Measurements from ENCODE around the gene SYT8.
"Not testable (repeated sequence)": the region's sequence is repeated elsewhere in the genome, so short reads cannot be mapped to it uniquely, and the experiment has no call there.

Gene SYT8

DNA sequence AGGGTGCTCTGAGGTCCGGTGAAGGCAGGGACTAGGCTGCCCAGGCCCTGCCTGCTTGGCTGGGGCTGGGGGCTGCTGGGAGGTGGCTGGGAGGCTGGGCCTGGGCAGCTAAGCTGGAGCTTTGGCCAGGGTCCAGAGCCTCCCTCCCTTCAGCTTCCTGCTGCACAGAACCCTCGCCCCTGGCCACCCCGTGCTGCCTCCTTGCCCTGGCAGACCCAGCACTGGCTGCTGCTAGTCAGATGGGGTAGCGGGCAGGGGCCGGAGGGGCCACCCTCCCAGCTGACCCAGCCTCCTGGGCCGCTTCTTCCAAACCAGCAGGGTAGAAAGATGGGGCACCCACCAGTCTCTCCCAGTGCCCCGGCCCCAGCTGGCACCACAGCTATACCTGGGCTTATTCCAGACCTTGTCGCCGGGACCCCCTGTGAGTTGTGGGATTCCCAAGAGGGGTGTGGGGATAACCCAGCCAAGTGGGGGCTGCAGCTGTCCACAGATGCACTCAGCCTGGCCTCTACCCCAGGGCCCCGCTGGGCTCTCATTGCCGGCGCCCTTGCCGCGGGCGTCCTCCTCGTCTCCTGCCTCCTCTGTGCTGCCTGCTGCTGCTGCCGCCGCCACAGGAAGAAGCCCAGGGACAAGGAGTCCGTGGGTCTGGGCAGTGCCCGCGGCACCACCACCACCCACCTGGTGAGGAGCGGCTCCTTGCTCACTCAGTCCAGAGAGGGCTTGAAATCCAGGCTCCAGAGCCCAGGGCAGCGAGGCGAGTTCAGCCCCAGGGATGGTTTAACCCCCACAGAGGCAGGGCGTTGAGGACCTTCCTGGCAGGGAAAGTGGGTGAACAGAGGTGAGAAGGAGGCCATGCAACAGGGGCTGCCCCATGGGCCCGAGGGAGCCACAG, at the start of gene SYT8:
TSS of gene SYT8 (plus strand) at position 212 of the 892 bp plus-strand sequence. CDS start at position 328, 116 bp downstream.
- H3K9ac ChIP-seq (ENCODE audit: low read depth, low read length), result no peak within 1 kb of the TSS
- no peaks in the 10 kb centered on the region for H3K9me3 ChIP-seq (ENCODE audit: control insufficient read depth, insufficient read depth, low read length)
- peaks cover 7% of the 10 kb centered on the region for H3K27me3 ChIP-seq (ENCODE audit: control insufficient read depth, insufficient read depth, low read length)
- no peak within 1 kb of the TSS for H3K4me3 ChIP-seq (ENCODE audit: low read depth, low read length)
- no peaks in the 10 kb centered on the region for H3K4me1 ChIP-seq (ENCODE audit: control insufficient read depth, insufficient read depth, low read length)
- no peak within 1 kb of the TSS for H3K27ac ChIP-seq (ENCODE audit: low read depth, low read length)
- no peaks in the 10 kb centered on the region for H3K36me3 ChIP-seq (ENCODE audit: control insufficient read depth, insufficient read depth, low read length)

DNA sequence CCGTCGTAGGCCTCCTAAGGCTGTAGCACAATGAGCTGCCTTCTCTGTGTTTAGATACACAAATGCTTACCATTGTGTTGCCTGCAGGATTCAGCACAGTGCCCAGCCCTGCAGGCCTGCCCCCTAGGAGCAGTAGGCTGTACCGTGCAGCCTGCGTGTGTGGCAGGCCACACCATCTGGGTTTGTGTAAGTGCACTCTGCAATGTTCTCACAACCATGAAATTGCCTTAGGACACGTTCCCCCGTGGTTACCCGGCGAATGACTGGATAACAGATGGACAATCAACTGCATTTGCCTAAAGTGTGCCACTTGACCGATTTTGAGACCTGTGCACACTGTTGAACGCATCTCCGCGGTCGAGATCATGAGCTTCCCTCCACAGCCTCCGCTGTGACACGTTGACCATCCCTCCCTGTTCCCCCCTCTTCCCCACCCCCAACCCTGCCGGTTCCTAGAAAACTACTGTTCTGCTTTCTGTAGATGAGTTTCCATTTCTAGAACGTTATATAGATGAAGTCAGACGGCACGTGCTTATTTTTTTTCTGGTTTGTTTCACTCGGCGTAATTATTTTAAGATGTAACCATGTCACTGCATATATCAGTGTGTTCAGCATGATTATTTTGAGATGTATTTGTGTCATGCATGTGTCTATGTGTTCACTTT, 48.9 kb upstream of the SYT8 start:
- H3K36me3 ChIP-seq (ENCODE audit: control insufficient read depth, insufficient read depth, low read length), result no peaks in the 10 kb centered on the region
- H3K4me1 ChIP-seq (ENCODE audit: control insufficient read depth, insufficient read depth, low read length), result 0 out of 2 replicates have a peak, but pooled peaks cover 5% of the 10 kb centered on the region
- H3K4me3 ChIP-seq (ENCODE audit: low read depth, low read length), result no peak overlapping the region
- peaks cover 3% of the 10 kb centered on the region; the same call in 1 of the 2 replicates for H3K27me3 ChIP-seq (ENCODE audit: control insufficient read depth, insufficient read depth, low read length)
- H3K9me3 ChIP-seq (ENCODE audit: control insufficient read depth, insufficient read depth, low read length), result no peaks in the 10 kb centered on the region
- no peak overlapping the region for H3K27ac ChIP-seq (ENCODE audit: low read depth, low read length)
- H3K9ac ChIP-seq (ENCODE audit: low read depth, low read length), result no peak overlapping the region

DNA sequence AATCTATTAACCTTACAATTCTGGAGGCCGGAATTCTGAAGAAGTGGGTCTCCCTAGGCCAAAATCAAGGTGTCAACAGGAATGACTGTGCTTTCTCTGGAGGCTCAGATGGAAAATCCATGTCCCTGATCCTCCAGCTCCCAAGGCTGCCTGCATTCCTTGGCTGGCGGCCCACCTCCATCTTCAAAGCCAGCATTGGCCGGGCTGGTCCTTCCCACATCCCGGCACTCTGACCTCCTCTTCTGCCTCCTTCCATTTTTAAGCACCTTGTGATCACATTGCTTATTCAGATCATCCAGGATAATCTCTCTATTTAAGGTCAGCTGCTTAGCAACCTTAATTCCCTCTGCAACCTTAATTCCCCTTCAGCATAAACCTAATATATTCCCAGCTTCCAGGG, 48.3 kb upstream of the SYT8 start:
- no peak overlapping the region for H3K27ac ChIP-seq (ENCODE audit: low read depth, low read length)
- 0 out of 2 replicates have a peak, but pooled peaks cover 5% of the 10 kb centered on the region for H3K4me1 ChIP-seq (ENCODE audit: control insufficient read depth, insufficient read depth, low read length)
- peaks cover 5% of the 10 kb centered on the region; the same call in 1 of the 2 replicates for H3K27me3 ChIP-seq (ENCODE audit: control insufficient read depth, insufficient read depth, low read length)
- no peaks in the 10 kb centered on the region for H3K36me3 ChIP-seq (ENCODE audit: control insufficient read depth, insufficient read depth, low read length)
- no peak overlapping the region for H3K4me3 ChIP-seq (ENCODE audit: low read depth, low read length)
- no peaks in the 10 kb centered on the region for H3K9me3 ChIP-seq (ENCODE audit: control insufficient read depth, insufficient read depth, low read length)
- H3K9ac ChIP-seq (ENCODE audit: low read depth, low read length), result no peak overlapping the region

DNA sequence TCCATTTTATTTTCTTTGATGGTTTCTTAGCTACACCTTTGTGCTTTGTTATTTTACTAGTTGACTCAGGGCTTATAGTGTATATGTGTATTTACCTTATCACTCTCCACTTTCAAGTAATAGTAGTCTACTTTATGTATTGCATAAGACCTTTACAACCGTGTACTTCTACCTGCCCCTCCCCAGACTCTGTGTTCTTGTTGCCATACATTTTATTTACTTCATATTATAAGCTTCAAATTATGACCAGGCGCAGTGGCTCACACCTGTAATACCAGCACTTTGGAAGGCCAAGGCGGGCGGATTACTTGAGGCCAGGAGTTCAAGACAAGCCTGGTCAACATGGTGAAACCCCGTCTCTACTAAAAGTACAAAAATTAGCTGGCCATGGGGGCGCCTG, 42.9 kb upstream of the SYT8 start:
- H3K9ac ChIP-seq (ENCODE audit: low read depth, low read length), result no peak overlapping the region
- H3K9me3 ChIP-seq (ENCODE audit: control insufficient read depth, insufficient read depth, low read length), result no peaks in the 10 kb centered on the region
- no peak overlapping the region for H3K4me3 ChIP-seq (ENCODE audit: low read depth, low read length)
- no peaks in the 10 kb centered on the region for H3K4me1 ChIP-seq (ENCODE audit: control insufficient read depth, insufficient read depth, low read length)
- no peak overlapping the region for H3K27ac ChIP-seq (ENCODE audit: low read depth, low read length)
- peaks cover 10% of the 10 kb centered on the region for H3K27me3 ChIP-seq (ENCODE audit: control insufficient read depth, insufficient read depth, low read length)
- H3K36me3 ChIP-seq (ENCODE audit: control insufficient read depth, insufficient read depth, low read length), result no peaks in the 10 kb centered on the region

- Histone ChIP-seq H3K4me3 (ENCODE audit: low read depth, low read length) (no peak overlapping the region), H3K9ac (ENCODE audit: low read depth, low read length) (no peak overlapping the region), H3K4me1 (ENCODE audit: control insufficient read depth, insufficient read depth, low read length) (no peaks in the 10 kb centered on the region), H3K36me3 (ENCODE audit: control insufficient read depth, insufficient read depth, low read length) (no peaks in the 10 kb centered on the region), H3K27me3 (ENCODE audit: control insufficient read depth, insufficient read depth, low read length) (peaks cover 10% of the 10 kb centered on the region), H3K27ac (ENCODE audit: low read depth, low read length) (no peak overlapping the region), H3K9me3 (ENCODE audit: control insufficient read depth, insufficient read depth, low read length) (no peaks in the 10 kb centered on the region)
These were observed 42.3 kb upstream of the SYT8 start for GRCh38 chr11:1792461-1792860.

DNA sequence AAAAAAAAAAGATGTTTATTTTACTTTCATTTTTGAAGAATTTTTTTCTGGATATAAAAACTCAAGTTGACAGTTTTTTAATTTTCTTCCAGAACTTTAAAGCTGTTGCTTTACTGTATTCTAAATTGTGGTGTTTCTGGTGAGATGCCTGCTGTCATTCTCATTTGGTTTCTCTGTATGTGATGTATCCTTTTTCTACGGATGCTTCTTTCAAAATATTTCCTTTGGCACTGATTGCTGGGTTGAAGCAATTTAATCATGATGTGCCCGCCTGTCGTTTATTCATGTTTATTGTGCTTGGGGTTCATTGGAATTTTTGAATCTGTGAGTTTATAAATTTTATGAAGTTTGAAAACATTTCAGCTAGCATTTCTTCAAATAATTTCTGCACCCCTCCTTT, 41.7 kb upstream of the SYT8 start:
- H3K27ac ChIP-seq (ENCODE audit: low read depth, low read length), result no peak overlapping the region
- H3K9me3 ChIP-seq (ENCODE audit: control insufficient read depth, insufficient read depth, low read length), result no peaks in the 10 kb centered on the region
- no peaks in the 10 kb centered on the region for H3K4me1 ChIP-seq (ENCODE audit: control insufficient read depth, insufficient read depth, low read length)
- no peak overlapping the region for H3K9ac ChIP-seq (ENCODE audit: low read depth, low read length)
- H3K36me3 ChIP-seq (ENCODE audit: control insufficient read depth, insufficient read depth, low read length), result no peaks in the 10 kb centered on the region
- peaks cover 10% of the 10 kb centered on the region for H3K27me3 ChIP-seq (ENCODE audit: control insufficient read depth, insufficient read depth, low read length)
- H3K4me3 ChIP-seq (ENCODE audit: low read depth, low read length), result no peak overlapping the region

DNA sequence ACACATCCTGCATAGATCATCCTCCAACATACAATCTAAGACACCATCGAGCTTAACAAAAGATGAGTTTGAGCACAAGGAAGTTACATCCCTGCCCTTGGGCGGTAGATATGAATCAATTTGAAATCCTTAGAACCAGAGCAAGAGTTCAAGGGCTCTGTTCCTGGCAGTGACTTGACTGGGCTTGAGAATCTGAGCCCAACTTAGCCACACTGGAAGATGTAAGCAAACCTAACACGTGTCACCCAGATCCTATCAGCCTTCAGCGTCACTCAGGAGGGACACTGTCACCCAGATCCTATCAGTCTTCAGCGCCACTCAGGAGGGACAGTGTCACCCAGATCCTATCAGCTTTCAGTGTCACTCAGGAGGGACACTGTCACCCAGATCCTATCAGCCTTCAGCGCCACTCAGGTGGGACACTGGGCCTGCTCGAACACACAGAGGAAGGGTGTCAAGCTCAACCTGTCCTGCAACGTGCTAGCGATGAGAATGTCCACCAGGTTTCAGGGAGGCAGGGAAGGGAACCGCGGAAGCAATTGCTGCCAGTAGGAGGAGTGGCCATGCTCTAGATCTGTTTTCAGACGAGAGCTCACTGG, 38.3 kb upstream of the SYT8 start:
- H3K4me3 ChIP-seq (ENCODE audit: low read depth, low read length), result no peak overlapping the region
- no peaks in the 10 kb centered on the region for H3K36me3 ChIP-seq (ENCODE audit: control insufficient read depth, insufficient read depth, low read length)
- no peak overlapping the region for H3K9ac ChIP-seq (ENCODE audit: low read depth, low read length)
- H3K27me3 ChIP-seq (ENCODE audit: control insufficient read depth, insufficient read depth, low read length), result peaks cover 6% of the 10 kb centered on the region; the same call in 1 of the 2 replicates
- no peaks in the 10 kb centered on the region for H3K9me3 ChIP-seq (ENCODE audit: control insufficient read depth, insufficient read depth, low read length)
- no peak overlapping the region for H3K27ac ChIP-seq (ENCODE audit: low read depth, low read length)
- H3K4me1 ChIP-seq (ENCODE audit: control insufficient read depth, insufficient read depth, low read length), result no peaks in the 10 kb centered on the region

- H3K27ac ChIP-seq (ENCODE audit: low read depth, low read length), result no peak overlapping the region
- no peaks in the 10 kb centered on the region for H3K4me1 ChIP-seq (ENCODE audit: control insufficient read depth, insufficient read depth, low read length)
- no peaks in the 10 kb centered on the region for H3K36me3 ChIP-seq (ENCODE audit: control insufficient read depth, insufficient read depth, low read length)
- H3K9me3 ChIP-seq (ENCODE audit: control insufficient read depth, insufficient read depth, low read length), result no peaks in the 10 kb centered on the region
- no peak overlapping the region for H3K9ac ChIP-seq (ENCODE audit: low read depth, low read length)
- H3K4me3 ChIP-seq (ENCODE audit: low read depth, low read length), result no peak overlapping the region
- peaks cover 6% of the 10 kb centered on the region; the same call in 1 of the 2 replicates for H3K27me3 ChIP-seq (ENCODE audit: control insufficient read depth, insufficient read depth, low read length)
These were observed 37.2 kb upstream of the SYT8 start for GRCh38 chr11:1797391-1798125.

- H3K27ac ChIP-seq (ENCODE audit: low read depth, low read length), result no peak overlapping the region
- no peak overlapping the region for H3K9ac ChIP-seq (ENCODE audit: low read depth, low read length)
- no peak overlapping the region for H3K4me3 ChIP-seq (ENCODE audit: low read depth, low read length)
- no peaks in the 10 kb centered on the region for H3K36me3 ChIP-seq (ENCODE audit: control insufficient read depth, insufficient read depth, low read length)
- no peaks in the 10 kb centered on the region for H3K9me3 ChIP-seq (ENCODE audit: control insufficient read depth, insufficient read depth, low read length)
- H3K27me3 ChIP-seq (ENCODE audit: control insufficient read depth, insufficient read depth, low read length), result no peaks in the 10 kb centered on the region; the same call in 1 of the 2 replicates
- peaks cover 5% of the 10 kb centered on the region; the same call in 1 of the 2 replicates for H3K4me1 ChIP-seq (ENCODE audit: control insufficient read depth, insufficient read depth, low read length)
These were observed 31.5 kb upstream of the SYT8 start for GRCh38 chr11:1803246-1803645.

GRCh38 chr11:1803835-1804519, 30.8 kb upstream of the SYT8 start:
- not testable (repeated sequence) for H3K9ac ChIP-seq (ENCODE audit: low read depth, low read length); H3K4me1 ChIP-seq (ENCODE audit: control insufficient read depth, insufficient read depth, low read length); H3K27ac ChIP-seq (ENCODE audit: low read depth, low read length); H3K36me3 ChIP-seq (ENCODE audit: control insufficient read depth, insufficient read depth, low read length); H3K27me3 ChIP-seq (ENCODE audit: control insufficient read depth, insufficient read depth, low read length); H3K9me3 ChIP-seq (ENCODE audit: control insufficient read depth, insufficient read depth, low read length); H3K4me3 ChIP-seq (ENCODE audit: low read depth, low read length)

Data from HUES48 (cell line).